NCI-H1694 (cell line): Measurements from ENCODE around the gene CADPS.
A peak's percentile ranks its signal among the peaks of the same experiment; 100 is the strongest.

Experiments
- DNase-seq: peaks from one replicate; lab custom pipeline; 2025; lab: John Stamatoyannopoulos, UW

CADPS gene

GRCh38 chr3:62557983-62558382 lies 317.2 kb downstream of the CADPS start:
- no peak for DNase-seq

- no peak for DNase-seq
These were observed 317.8 kb downstream of the CADPS start for GRCh38 chr3:62557450-62557849.

- no peak for DNase-seq
These were observed 318.9 kb downstream of the CADPS start for GRCh38 chr3:62556121-62556815.

- DNase-seq = no peak
These were observed 320.9 kb downstream of the CADPS start for GRCh38 chr3:62554264-62554799.

- DNase-seq = no peak
These were observed 321.4 kb downstream of the CADPS start for GRCh38 chr3:62553811-62554210.

- no peak for DNase-seq
These were observed 323.7 kb downstream of the CADPS start for GRCh38 chr3:62551556-62551955.

- DNase-seq = no peak
These were observed 324.8 kb downstream of the CADPS start for GRCh38 chr3:62550439-62550838.

GRCh38 chr3:62548528-62549205 lies 326.5 kb downstream of the CADPS start:
- no peak for DNase-seq

GRCh38 chr3:62546266-62546665 lies 328.9 kb downstream of the CADPS start:
- DNase-seq = no peak

- DNase-seq = no peak
These were observed 333.0 kb downstream of the CADPS start for GRCh38 chr3:62542185-62542584.

- no peak for DNase-seq
These were observed 335.5 kb downstream of the CADPS start for GRCh38 chr3:62539762-62540161.

GRCh38 chr3:62538691-62539356 lies 336.4 kb downstream of the CADPS start:
- DNase-seq = no peak

- no peak for DNase-seq
These were observed 340.9 kb downstream of the CADPS start for GRCh38 chr3:62534326-62534725.

- DNase-seq = no peak
These were observed 342.4 kb downstream of the CADPS start for GRCh38 chr3:62532796-62533195.

GRCh38 chr3:62531981-62532380 lies 343.2 kb downstream of the CADPS start:
- no peak for DNase-seq

GRCh38 chr3:62531493-62531892 lies 343.7 kb downstream of the CADPS start:
- DNase-seq = no peak

- no peak for DNase-seq
These were observed 346.0 kb downstream of the CADPS start for GRCh38 chr3:62529230-62529629.

GRCh38 chr3:62527474-62527873 lies 347.7 kb downstream of the CADPS start:
- DNase-seq = no peak

- no peak for DNase-seq
These were observed 349.9 kb downstream of the CADPS start for GRCh38 chr3:62525281-62525680.

GRCh38 chr3:62523672-62524071 lies 351.5 kb downstream of the CADPS start:
- no peak for DNase-seq

GRCh38 chr3:62521464-62522105 lies 353.6 kb downstream of the CADPS start:
- no peak for DNase-seq

GRCh38 chr3:62503516-62503915 lies 371.7 kb downstream of the CADPS start:
- DNase-seq = peak; percentile 18
